ENCODE data around the gene NUFIP2.
"Not testable (repeated sequence)": the region's sequence is repeated elsewhere in the genome, so short reads cannot be mapped to it uniquely, and the experiment has no call there.

NUFIP2 gene

GRCh38 chr17:29292992-29293889 is 707 bp downstream of the NUFIP2 start:
- peaks cover 2% of the 10 kb centered on the region for H3K36me3 Mint-ChIP-seq
- no peaks in the 10 kb centered on the region for H3K27me3 Mint-ChIP-seq
- H3K27ac Mint-ChIP-seq: peak overlapping the region; percentile 99
- peak overlapping the region; percentile 100 for H3K4me3 Mint-ChIP-seq
- H3K4me1 Mint-ChIP-seq (ENCODE audit: low read depth): peaks cover 36% of the 10 kb centered on the region
- H3K9me3 Mint-ChIP-seq (ENCODE audit: low read depth): no peaks in the 10 kb centered on the region

- H3K36me3 Mint-ChIP-seq: peaks cover 4% of the 10 kb centered on the region
- no peaks in the 10 kb centered on the region for H3K9me3 Mint-ChIP-seq (ENCODE audit: low read depth)
- peaks cover 45% of the 10 kb centered on the region for H3K4me1 Mint-ChIP-seq (ENCODE audit: low read depth)
- no peaks in the 10 kb centered on the region for H3K27me3 Mint-ChIP-seq
- peak overlapping the region; percentile 100 for H3K4me3 Mint-ChIP-seq
- peak overlapping the region; percentile 94 for H3K27ac Mint-ChIP-seq
Measured at GRCh38 chr17:29292071-29292991, 1.6 kb downstream of the NUFIP2 start.

GRCh38 chr17:29291163-29291752 is 2.7 kb downstream of the NUFIP2 start:
- H3K27ac Mint-ChIP-seq: peak overlapping the region; percentile 94
- no peaks in the 10 kb centered on the region for H3K27me3 Mint-ChIP-seq
- peak overlapping the region; percentile 92 for H3K4me3 Mint-ChIP-seq
- H3K4me1 Mint-ChIP-seq (ENCODE audit: low read depth): peaks cover 55% of the 10 kb centered on the region
- H3K36me3 Mint-ChIP-seq: peaks cover 7% of the 10 kb centered on the region
- no peaks in the 10 kb centered on the region for H3K9me3 Mint-ChIP-seq (ENCODE audit: low read depth)

DNA sequence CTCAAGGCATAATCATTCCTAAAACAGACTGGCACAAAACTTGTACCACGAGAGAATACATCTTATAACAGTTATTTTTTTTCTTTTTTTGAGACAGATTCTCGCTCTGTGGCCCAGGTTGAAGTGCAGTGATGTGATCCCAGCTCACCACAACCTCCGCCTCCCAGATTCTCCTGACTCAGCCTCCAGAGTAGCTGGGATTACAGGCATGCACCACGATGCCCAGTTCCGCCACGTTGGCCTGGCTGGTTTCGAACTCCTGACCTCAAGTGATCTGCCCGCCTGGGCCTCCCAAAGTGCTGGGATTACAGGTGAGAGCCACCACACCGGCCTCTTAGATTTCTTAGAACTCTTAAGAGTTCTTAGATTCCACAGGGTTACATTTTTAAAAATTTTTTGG is 4.1 kb downstream of the NUFIP2 start:
- Mint-ChIP-seq H3K27ac (peak overlapping the region; percentile 36), H3K9me3 (ENCODE audit: low read depth) (no peaks in the 10 kb centered on the region), H3K4me1 (ENCODE audit: low read depth) (peaks cover 60% of the 10 kb centered on the region), H3K36me3 (peaks cover 9% of the 10 kb centered on the region), H3K27me3 (no peaks in the 10 kb centered on the region), H3K4me3 (peak overlapping the region; percentile 64)

GRCh38 chr17:29283961-29284360 is 10.0 kb downstream of the NUFIP2 start:
- peaks cover 24% of the 10 kb centered on the region for H3K36me3 Mint-ChIP-seq
- no peaks in the 10 kb centered on the region for H3K9me3 Mint-ChIP-seq (ENCODE audit: low read depth)
- H3K4me1 Mint-ChIP-seq (ENCODE audit: low read depth): peaks cover 68% of the 10 kb centered on the region
- peak overlapping the region; percentile 77 for H3K4me3 Mint-ChIP-seq
- H3K27me3 Mint-ChIP-seq: no peaks in the 10 kb centered on the region
- H3K27ac Mint-ChIP-seq: no peak overlapping the region

DNA sequence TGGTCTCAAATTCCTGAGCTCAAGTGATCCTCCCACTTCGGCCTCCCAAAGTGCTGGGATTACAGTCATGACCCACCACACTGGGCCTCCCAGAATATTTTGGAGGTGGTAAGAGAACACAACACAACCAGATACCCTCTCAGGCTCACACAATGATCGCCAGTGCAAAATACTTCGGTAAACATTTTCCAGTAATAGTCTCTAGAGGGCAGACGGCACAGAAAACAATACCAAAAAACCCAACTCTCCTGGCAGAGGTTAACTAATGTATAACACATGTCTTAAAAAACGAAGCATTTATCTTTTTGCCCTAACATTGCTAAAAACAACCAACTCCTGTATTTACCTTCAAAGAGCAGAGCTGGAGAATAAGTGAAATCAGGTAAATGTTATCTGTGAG is 10.5 kb downstream of the NUFIP2 start:
- Mint-ChIP-seq H3K4me3 (peak overlapping the region; percentile 77), H3K36me3 (peaks cover 27% of the 10 kb centered on the region), H3K27ac (no peak overlapping the region), H3K4me1 (ENCODE audit: low read depth) (peaks cover 67% of the 10 kb centered on the region), H3K9me3 (ENCODE audit: low read depth) (no peaks in the 10 kb centered on the region), H3K27me3 (no peaks in the 10 kb centered on the region)

- H3K4me1 Mint-ChIP-seq (ENCODE audit: low read depth): peaks cover 66% of the 10 kb centered on the region
- H3K36me3 Mint-ChIP-seq: peaks cover 31% of the 10 kb centered on the region
- H3K9me3 Mint-ChIP-seq (ENCODE audit: low read depth): no peaks in the 10 kb centered on the region
- no peaks in the 10 kb centered on the region for H3K27me3 Mint-ChIP-seq
- no peak overlapping the region for H3K27ac Mint-ChIP-seq
- H3K4me3 Mint-ChIP-seq: peak overlapping the region; percentile 44
Measured at GRCh38 chr17:29279397-29280070, 14.4 kb downstream of the NUFIP2 start.

- Mint-ChIP-seq H3K4me1 (ENCODE audit: low read depth) (peaks cover 69% of the 10 kb centered on the region), H3K36me3 (peaks cover 33% of the 10 kb centered on the region), H3K4me3 (peak overlapping the region; percentile 28), H3K9me3 (ENCODE audit: low read depth) (no peaks in the 10 kb centered on the region), H3K27ac (no peak overlapping the region), H3K27me3 (no peaks in the 10 kb centered on the region)
Measured at GRCh38 chr17:29278692-29279091, 15.3 kb downstream of the NUFIP2 start.

GRCh38 chr17:29273924-29274323 is 20.0 kb downstream of the NUFIP2 start:
- Mint-ChIP-seq H3K27me3 (no peaks in the 10 kb centered on the region), H3K36me3 (peaks cover 23% of the 10 kb centered on the region), H3K4me3 (peak overlapping the region; percentile 35), H3K9me3 (ENCODE audit: low read depth) (no peaks in the 10 kb centered on the region), H3K4me1 (ENCODE audit: low read depth) (peaks cover 66% of the 10 kb centered on the region), H3K27ac (no peak overlapping the region)

DNA sequence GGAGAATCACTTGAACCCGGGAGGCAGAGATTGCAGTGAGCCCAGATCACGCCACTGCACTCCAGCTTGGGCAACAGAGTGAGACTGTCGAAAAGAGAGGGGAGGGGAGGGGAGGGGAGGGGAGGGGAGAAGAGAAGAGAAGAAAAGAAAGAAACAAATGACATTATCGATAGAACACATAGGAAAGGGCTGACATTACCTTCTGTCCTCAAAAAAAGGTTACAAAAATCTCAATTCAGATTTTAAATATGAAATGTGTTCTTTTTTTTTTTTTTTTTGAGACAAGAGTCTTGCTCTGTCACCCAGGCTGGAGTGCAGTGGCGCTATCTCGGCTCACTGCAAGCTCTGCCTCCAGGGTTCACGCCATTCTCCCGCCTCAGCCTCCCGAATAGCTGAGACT is 22.0 kb downstream of the NUFIP2 start:
- H3K27ac Mint-ChIP-seq: not testable (repeated sequence)

DNA sequence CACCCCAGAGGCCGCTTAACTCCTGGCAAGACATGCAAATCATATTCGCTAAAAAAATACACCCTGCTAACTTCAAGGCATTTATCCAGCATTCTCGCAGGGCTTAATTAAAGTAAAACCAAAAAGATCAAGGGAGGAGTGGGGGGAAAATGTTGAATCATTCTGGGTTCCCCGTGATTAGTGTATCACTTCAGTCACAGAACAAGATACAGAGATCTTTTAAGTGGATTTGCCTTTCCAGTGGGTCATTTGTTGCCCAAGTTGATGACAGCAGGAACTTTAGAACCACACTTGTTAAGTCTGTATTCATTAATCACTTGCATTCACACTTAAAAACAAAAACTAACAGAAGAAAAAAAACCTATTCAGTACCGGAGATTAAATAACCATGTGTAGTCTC is 30.0 kb downstream of the NUFIP2 start:
- no peaks in the 10 kb centered on the region for H3K9me3 Mint-ChIP-seq (ENCODE audit: low read depth)
- H3K27me3 Mint-ChIP-seq: no peaks in the 10 kb centered on the region
- H3K36me3 Mint-ChIP-seq: no peaks in the 10 kb centered on the region
- no peak overlapping the region for H3K4me3 Mint-ChIP-seq
- H3K4me1 Mint-ChIP-seq (ENCODE audit: low read depth): peaks cover 41% of the 10 kb centered on the region
- peak overlapping the region; percentile 84 for H3K27ac Mint-ChIP-seq

More for the DNA sequence above, 22.0 kb downstream of the NUFIP2 start:
- H3K9me3 Mint-ChIP-seq (ENCODE audit: low read depth); H3K27me3 Mint-ChIP-seq; H3K4me3 Mint-ChIP-seq: not testable (repeated sequence)
- Mint-ChIP-seq H3K4me1 (ENCODE audit: low read depth) (peaks cover 54% of the 10 kb centered on the region), H3K36me3 (peaks cover 14% of the 10 kb centered on the region)

DNA sequence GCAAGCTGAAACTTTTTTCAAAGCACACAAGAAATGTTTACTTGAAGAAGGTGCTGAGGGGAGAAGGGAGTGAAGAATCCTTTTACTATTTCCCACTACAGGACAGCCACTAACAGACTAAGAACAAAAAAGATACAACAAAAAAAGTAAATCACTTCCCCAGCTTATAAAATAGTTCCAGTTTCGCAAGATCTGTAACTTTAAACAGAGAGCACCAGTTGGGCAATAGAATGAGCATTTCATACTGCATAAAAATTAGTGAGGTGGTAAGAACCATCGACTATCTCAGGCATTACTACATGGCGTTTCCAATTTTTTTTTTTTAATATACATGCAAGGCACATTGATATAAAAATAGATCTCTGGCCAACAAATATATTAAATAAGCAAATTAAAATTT is 36.2 kb downstream of the NUFIP2 start:
- peaks cover 3% of the 10 kb centered on the region for H3K36me3 Mint-ChIP-seq
- H3K9me3 Mint-ChIP-seq (ENCODE audit: low read depth): no peaks in the 10 kb centered on the region
- H3K27ac Mint-ChIP-seq: no peak overlapping the region
- no peaks in the 10 kb centered on the region for H3K27me3 Mint-ChIP-seq
- peaks cover 29% of the 10 kb centered on the region for H3K4me1 Mint-ChIP-seq (ENCODE audit: low read depth)
- H3K4me3 Mint-ChIP-seq: no peak overlapping the region

GRCh38 chr17:29256735-29257466 is 37.0 kb downstream of the NUFIP2 start:
- H3K4me3 Mint-ChIP-seq: no peak overlapping the region
- H3K4me1 Mint-ChIP-seq (ENCODE audit: low read depth): peaks cover 28% of the 10 kb centered on the region
- H3K36me3 Mint-ChIP-seq: peaks cover 3% of the 10 kb centered on the region
- H3K9me3 Mint-ChIP-seq (ENCODE audit: low read depth): no peaks in the 10 kb centered on the region
- no peaks in the 10 kb centered on the region for H3K27me3 Mint-ChIP-seq
- H3K27ac Mint-ChIP-seq: peak overlapping the region; percentile 75
